C4-2B (cell line): ENCODE measurements around the gene KRTAP10-10.
"Not testable (repeated sequence)": the region's sequence is repeated elsewhere in the genome, so short reads cannot be mapped to it uniquely, and the experiment has no call there.

Source experiments
- H3K27ac ChIP-seq: fragments of 450-650 bp; 2 replicates; pipeline ENCODE4 v1.5.1; 2017
- ZFX ChIP-seq: fragments of 450-650 bp; IDR thresholded peaks from 2 replicates; pipeline ENCODE4 v1.6.1; 2017
- TF ChIP-seq, protein P1 (sequence below): fragments of 450-650 bp; conservative IDR thresholded peaks from 2 replicates; pipeline ENCODE4 v1.5.1; 2017; ENCODE audit warnings: mild to moderate bottlenecking

Gene KRTAP10-10

GRCh38 chr21:44601091-44601490 lies 36.1 kb upstream of the KRTAP10-10 start:
- TF ChIP-seq, protein P1, sequence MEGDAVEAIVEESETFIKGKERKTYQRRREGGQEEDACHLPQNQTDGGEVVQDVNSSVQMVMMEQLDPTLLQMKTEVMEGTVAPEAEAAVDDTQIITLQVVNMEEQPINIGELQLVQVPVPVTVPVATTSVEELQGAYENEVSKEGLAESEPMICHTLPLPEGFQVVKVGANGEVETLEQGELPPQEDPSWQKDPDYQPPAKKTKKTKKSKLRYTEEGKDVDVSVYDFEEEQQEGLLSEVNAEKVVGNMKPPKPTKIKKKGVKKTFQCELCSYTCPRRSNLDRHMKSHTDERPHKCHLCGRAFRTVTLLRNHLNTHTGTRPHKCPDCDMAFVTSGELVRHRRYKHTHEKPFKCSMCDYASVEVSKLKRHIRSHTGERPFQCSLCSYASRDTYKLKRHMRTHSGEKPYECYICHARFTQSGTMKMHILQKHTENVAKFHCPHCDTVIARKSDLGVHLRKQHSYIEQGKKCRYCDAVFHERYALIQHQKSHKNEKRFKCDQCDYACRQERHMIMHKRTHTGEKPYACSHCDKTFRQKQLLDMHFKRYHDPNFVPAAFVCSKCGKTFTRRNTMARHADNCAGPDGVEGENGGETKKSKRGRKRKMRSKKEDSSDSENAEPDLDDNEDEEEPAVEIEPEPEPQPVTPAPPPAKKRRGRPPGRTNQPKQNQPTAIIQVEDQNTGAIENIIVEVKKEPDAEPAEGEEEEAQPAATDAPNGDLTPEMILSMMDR, result peak; percentile 45
- peak overlapping the region; percentile 57 for H3K27ac ChIP-seq

GRCh38 chr21:44601596-44602462 lies 35.3 kb upstream of the KRTAP10-10 start:
- TF ChIP-seq ZFX, result no peak
- TF ChIP-seq, protein P1, result no peak
- peak overlapping the region; percentile 57 for H3K27ac ChIP-seq

DNA sequence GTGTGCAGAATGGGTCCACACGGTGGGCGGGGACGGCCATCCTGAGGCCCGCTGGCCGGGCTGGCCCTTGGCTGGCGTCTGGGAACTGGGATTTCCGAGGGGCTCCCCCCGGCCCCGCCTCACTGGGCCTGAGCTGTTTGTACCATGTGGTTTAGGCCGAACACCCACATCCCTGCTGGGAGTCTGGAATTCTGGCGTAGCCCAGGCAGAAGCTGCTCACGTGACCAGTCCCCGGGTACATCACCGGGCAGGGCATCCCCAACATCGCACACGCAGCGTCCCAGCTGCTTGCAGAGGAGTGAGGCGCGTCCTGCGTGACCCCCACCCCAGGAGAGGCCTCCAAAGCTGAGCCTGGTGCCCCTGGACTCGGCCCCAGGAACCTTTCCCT lies 34.7 kb upstream of the KRTAP10-10 start:
- no peak for TF ChIP-seq ZFX
- TF ChIP-seq, protein P1, result no peak
- H3K27ac ChIP-seq, result no peak overlapping the region

DNA sequence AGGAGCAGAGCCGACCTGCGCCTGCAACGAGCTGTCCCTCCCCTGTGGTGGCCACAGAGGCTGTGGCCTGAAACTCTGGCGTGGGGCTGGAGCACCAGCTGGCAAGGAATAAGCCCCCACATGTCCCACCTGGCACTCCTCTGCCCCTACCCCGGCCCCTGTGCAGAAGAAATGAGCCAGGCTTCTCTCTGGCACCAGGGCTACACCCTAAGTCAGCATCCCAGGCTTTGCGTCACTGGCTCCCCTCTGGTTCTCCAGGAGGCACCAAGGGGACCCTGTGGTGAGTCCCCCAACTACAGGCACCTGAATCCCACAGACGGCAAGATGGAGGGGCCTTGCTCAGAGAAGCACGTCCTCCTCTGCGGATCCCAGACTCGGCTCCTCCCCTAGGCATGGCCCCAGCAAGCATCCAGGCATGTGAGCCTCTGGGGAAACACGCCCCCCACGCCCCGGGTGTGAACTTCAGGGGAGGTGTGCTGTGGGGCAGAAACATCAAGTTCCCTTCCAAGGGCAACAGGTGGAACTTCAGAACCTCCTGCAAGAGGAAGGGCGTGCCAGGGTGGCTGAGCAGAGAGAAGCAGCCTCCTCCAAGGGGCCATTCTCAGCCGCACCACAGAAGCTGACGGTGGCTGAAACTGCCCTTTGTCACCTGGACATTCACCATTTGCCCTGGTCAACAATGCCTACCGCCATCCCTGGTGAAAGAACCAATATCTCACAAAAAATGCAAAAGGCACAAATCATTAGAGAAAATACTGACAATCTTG lies 33.9 kb upstream of the KRTAP10-10 start:
- H3K27ac ChIP-seq, result no peak overlapping the region
- no peak for TF ChIP-seq ZFX
- TF ChIP-seq, protein P1, result no peak

GRCh38 chr21:44603911-44604310 lies 33.2 kb upstream of the KRTAP10-10 start:
- TF ChIP-seq ZFX, result no peak
- TF ChIP-seq, protein P1, result no peak
- no peak overlapping the region for H3K27ac ChIP-seq

DNA sequence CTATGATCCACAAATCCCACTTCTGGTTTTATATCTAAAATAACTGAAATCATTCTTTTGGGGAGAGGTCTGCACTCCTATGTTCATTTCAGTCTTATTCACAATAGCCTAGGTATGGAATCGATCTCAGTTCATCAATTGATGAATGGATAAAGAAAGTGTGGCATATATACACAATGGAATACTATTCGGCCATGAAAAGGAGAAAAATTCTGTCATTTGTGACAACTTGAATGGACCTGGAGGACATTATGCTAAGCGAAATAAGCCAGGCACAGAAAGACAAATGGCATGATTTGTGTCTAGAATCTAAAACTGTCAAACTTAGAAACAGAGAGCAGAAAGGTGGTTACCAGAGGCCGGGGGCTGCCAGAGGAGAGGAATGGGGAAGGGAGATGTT lies 30.7 kb upstream of the KRTAP10-10 start:
- TF ChIP-seq, protein P1, result no peak
- H3K27ac ChIP-seq, result no peak overlapping the region

GRCh38 chr21:44609193-44609592 lies 28.0 kb upstream of the KRTAP10-10 start:
- no peak overlapping the region for H3K27ac ChIP-seq
- TF ChIP-seq, protein P1, result no peak
- no peak for TF ChIP-seq ZFX

GRCh38 chr21:44610157-44610843 lies 26.9 kb upstream of the KRTAP10-10 start:
- H3K27ac ChIP-seq, result not testable (repeated sequence)
